GM21447 (cell line): ENCODE data around the gene TACR2.

ENCODE experiments used
- ATAC-seq: cut with Tn5 transposase; IDR thresholded peaks from one replicate; pipeline ENCODE4 v1.9.1; 2021; ENCODE audit not compliant: unreplicated experiment

The TACR2 gene

DNA sequence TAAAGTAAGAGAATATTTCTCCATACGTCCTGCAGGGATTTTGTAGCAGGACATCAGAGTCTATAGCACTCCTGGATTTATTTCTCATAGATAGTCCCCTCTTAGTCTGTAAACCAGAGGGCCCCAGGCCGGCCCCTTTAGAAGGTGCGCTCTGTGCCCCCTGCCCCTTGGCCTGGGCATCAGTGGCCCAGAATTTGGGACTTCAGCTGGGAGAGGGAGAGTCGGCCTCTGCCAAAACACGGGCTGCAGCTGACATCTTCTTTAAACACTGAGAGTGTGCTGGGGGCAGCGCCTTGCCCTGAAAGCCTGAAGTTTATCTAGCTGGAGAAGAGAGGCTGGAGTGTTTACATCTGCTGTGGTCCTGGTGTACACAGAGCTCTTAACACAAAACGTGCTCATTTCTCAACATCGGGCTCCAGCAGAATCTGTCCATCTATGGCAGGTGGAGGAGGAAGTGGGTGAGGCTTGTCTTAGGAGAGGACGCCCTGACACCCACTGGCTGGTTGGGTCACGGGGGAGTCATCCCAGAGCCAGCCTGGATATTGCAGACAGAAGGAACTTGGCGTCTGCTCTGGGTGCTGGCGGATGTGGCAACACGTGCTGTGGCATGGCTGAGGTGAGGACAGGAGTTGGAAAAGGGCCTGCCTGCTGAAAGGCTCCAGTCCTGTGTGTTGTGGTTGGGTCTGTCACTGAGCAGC is 5.0 kb upstream of the TACR2 start:
- no peak for ATAC-seq

DNA sequence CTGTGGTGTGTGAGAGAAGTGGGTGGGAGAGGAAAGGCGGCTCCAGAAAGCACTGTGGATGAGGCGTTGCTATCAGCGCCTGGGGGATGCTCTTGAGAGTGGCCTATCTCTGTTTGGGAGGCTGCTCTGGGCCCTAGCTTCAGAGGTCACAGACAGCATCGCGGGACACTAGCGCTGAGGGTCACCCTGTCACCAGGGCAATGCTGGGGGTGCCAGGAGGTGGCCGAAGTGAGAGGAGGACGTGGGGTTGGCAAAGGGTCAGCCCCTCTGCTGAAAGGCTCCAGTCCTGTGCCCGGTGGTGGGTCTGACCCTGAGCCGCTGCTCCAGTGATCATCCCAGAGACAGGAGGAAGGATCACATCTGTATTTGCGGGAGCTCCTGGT is 3.0 kb upstream of the TACR2 start:
- ATAC-seq: no peak

DNA sequence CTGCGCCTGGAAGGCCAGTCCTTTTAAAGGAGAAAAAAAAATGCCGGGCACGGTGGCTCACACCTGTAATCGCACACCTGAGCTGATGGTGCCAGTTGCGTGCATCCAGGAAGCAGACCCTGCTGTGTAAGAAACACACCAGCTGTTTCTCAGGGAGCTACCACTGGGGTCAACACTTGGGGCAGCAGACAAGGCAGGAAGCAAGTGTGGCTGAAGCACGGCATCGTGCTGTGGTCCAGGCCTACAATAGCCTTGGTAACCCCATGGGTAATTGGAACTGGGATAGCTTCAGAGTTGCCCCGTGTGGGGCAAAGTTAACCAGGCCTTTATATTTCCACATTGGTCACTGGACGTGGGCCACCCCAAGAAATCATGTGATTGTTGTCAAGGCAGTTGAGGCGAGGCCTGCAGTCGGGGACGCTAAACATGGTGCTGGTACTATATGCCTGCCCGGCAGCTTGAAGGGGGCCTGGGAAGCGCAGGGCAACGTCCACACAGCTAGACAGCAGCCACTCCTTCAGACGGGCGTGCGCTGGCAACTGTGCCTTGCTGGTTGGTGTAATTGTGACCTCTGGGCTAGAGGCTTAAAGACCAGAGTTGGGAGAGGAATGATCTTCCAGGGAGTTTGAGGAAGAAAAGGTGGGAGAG is 2.5 kb upstream of the TACR2 start:
- no peak for ATAC-seq

DNA sequence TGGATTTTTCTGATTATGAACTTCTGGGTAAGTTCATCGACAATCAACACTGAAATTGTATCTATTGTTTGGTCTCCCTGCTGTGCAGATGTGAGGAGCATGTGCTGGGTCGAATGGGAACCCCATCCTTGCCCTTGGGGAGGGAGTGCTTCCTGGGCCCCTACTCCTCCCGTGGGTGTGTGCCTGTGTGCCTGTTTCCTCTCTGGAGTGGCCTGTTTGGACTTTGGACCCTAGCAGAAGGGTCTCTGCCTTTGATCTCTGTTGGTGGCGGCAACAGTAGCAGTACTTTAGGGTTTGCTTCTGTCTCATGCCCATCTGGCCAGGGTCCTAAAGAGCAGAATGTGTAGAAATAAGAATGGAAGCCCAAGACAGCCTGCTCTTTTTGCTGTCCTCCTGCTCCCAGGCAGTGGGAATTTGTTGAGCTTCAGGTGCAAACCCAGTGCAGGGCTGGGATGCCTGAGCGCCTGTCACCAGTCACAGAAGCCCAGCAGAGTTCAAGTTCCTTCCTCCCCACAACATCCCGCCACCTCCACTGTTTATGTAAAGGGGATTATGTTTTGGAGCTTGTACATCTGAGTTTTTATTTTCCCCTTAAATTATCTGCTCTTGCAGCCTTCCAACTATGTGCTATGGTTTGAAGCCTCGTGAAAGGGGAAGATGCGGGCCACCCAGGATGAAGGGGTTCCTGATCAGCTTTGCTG is 1.5 kb upstream of the TACR2 start:
- no peak for ATAC-seq

DNA sequence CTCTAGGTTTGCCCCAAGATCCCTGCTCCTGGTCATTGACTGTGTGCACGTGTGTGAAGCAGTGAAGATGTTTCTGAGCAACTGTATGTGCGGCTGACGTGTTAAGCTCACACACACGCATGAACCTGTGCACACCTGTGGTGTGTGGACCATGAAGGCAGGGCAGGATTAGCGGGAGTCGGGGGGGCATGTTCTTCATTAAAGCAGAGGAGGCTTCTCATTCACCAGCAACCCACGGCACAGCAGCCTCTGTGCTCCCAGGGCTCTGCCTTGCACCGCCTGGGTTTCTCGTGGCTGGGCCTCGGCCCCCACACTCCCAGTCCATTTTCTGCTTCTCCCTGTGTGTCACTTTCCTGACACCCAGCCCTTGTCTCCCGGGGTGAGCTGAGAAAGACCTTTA is 824 bp upstream of the TACR2 start:
- ATAC-seq: no peak

GRCh38 chr10:69415951-69416350 is 767 bp downstream of the TACR2 start:
- ATAC-seq: no peak

GRCh38 chr10:69415049-69415448 is 1.7 kb downstream of the TACR2 start:
- ATAC-seq: no peak

DNA sequence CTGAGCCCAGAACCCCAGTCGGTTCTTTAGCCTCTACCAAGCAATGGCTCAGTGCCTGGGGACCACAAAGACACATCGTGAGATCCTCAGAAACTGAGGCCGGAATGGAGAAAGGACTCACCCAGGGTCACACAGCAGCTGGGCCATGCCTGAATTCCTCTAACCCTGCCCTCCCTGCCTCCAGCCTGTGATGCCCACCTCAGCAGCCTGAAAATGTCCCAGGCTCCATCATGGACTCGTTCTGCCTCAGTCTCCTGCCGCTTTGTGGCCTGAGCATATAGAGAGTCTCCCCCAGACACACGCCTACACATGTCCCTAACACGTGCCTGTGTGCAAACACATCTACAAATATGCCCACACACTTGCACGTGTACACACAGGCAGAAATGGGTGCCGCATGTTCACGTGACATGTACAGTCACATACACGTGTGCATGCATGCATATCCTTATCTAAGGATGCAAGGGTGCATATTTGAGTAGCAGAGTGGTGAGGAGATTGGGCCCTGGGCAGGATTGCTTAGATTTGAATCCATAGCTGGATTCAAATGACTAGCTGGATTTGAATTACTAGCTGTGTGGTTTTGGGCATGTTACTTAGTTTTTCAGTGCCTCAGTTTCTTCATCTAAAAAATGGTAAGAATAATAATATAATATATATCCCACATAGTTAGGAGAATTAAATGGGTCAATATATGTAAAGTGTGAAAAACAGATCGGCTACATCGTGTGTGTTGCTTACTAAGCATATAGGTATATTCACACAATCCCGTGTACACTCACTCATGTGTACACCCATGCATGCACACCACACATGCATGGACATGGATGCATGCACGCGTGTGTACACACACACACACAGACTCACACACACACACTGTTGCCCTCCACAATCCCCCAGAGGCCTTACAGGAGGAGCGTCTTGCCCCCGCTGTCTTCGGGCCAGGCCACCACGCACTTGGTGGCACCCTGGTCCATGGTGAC is 2.4 kb downstream of the TACR2 start:
- ATAC-seq: no peak

DNA sequence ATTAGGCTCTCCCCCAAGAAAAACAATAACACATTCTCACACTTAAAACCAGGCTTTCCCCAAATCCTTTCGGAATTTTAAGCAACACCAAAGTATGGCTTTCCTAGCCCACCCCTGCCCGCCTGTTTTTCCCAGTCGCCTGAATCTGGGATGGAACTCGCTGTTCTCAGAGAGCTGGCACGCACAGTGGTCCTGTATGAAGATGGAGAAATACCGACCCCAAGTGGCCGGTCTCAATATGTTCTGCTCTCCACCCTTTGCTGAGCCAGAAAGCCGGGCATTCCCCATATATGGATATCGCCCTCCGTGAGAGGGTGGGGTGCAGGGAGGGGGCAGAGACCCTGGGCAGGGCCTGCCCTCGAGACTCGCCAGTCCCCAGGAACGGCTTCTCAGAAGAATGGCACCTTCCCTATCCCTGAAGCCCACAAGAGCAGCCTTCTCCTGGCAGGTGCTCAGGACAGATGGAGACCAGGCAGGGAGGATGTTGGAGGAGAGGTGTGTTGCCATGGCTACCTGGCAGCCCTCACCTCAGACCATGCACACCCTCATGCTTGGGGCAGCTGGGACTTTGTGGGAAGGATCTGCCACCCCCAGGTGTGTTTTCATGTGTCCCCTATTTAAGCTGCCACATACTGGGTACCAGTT is 3.4 kb downstream of the TACR2 start:
- ATAC-seq: no peak

DNA sequence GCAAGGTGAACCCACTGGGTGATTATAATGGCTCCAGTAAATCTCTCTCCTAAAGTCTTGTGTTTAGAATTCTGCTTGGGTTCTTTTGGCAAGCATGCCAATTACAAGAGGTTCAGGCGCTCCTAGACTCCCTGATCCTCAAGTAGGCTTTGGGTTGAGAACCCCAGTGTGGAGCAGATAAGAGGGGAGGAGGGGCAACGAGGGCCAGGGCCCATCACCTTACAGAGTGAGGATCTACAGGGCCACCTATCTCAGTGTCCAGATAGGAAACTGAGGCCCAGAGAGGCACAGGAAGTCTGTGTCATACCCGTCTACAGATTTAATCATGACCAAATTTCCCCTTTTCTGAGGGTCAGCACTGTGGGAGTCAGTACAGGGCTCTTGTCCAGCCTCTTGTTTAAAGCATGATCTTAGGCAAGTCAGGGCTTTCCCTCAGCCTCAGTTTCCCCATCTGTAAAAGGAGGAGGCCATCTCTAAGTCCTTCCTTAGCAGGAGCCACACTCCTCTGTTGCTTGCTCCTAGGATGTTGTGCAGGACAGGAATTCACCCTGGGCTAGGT is 4.4 kb downstream of the TACR2 start:
- no peak for ATAC-seq

DNA sequence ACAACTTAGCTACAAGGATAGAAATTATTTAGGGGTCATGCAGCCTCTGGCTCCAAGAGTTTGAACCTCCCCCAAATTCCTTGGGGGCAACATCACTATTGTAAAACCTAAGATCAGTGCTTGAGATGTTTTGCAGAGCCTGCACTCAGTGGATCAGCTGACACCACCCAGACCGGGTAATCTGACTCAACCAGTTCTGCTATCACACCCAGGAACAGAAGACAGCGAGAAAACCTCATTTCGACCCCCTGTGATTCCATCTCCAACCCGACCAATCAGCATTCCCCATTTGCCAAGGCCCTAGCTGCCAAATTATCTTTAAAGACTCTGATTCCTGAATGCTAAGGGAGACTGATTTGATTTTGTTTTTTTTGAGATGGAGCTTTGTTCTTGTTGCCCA is 5.2 kb downstream of the TACR2 start:
- ATAC-seq: no peak

DNA sequence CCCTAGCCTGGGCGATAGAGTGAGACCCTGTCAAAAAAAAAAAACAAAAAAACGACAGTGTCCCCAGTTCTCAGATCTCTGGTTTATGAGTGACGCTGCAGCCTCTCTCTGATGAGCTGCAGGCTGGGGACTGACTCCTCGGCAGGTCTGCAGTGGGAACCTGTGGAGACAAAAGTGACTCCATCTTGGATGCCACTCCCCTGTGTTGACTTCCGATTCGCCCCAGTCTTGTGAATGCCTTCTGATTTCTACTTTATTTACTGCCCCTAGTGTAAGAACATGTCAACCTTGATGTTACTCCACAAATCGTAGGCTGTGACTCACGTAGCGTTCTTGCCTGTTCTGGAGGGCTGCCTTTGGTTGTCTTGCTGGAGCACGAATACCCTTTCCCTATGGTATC is 6.2 kb downstream of the TACR2 start:
- no peak for ATAC-seq

- peak; percentile 49 for ATAC-seq
These were observed 6.8 kb downstream of the TACR2 start for GRCh38 chr10:69409968-69410367.

DNA sequence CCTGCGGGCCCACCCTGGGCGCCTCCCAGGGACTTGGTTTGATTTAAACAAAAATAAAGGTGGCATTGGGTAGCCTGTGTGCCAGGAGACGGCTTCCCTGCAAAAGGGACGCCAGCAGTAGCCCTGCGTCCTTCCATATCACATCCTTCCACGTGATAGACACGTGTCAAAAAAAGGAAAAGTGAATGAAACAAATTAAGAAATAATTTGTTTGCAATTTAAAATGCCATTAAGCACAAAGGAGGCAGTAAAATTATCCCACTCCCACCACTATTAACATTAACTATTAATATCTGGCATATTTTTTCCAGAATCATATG is 7.6 kb downstream of the TACR2 start:
- no peak for ATAC-seq

DNA sequence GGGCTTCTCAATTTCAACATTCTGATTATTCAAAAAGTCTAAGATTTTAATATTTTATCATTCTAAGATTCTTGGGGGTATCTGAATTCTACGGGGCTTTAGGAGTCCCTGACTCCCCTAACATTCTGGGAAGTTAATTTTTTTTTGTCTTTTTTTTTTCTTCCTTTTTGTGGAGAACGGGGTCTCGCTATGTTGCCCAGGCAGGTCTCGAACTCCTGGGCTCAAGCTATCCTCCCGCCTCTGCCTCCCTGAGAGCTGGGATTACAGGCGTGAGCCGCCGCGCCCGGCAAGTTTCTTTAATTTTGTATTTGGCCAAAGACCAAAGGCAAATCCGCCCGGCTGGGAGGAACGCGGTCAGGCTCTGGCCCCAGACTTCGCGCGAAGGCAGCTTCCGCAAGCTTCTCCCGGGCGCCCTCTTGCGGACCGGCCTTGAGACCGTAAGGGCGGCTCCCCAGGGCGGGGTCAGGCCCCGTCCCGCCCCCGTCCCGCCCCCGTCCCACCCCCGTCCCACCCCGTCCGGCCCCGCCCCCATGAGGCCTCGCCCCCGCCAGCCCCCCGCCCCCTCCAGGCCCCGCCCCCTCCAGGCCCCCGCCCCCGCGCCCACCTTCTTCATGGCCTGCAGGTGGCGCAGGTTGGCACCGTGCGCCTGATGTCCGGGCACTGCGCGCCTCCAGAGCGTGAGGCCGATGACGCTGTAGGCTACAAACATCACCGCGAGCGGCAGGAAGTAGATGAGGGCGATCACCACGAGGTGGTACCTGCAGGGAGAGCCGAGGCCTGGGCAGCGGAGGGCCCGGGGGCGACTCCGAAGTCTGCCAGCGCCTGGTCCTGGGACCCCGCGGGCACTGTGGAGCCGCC is 8.2 kb downstream of the TACR2 start:
- peak; percentile 78 for ATAC-seq

- ATAC-seq: no peak
These were observed 9.0 kb downstream of the TACR2 start for GRCh38 chr10:69407621-69408301.

GRCh38 chr10:69406816-69407580 is 9.7 kb downstream of the TACR2 start:
- ATAC-seq: no peak

DNA sequence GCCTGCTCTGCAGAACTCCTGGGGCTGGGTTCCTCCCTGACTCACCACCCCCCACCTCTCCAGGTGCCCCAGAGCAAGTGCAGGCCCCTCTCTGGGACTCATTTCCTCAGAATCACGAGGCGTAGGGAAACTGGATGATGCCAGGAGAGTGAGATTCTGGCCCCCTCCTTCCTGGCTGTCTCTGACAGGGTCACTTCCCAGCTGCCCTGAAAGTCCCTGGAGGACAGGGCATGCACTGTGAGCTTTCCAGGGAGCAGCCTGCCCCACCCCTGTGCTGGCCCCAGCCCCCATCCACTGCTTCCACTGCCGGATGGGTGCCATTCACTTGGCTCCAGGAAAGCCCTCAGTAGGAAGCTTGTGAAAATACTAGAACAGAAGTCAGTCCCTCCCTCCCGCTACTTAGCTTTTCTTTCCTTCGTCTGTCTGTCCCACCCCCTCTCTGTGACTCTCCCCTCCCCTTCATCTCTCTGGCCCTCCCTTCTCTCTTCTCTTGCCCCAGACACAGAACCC is 10.4 kb downstream of the TACR2 start:
- ATAC-seq: no peak
